Spinal cord (tissue), 10 donors: ENCODE measurements around the gene KHK. TPM values are rescaled to one million over a fixed set of nuclear protein-coding genes. Genes with fewer than 3 reads are reported as not detected.

ENCODE experiments used
- DNase-seq, 6 donors: peaks; one replicate each; pipeline versions ENCODE4 v3.0.0 to v3.0.0-alpha.2; 2013 to 2015; ENCODE audit warnings: low spot score in 6 of 6, low read depth in 4 of 6
- H3K27ac ChIP-seq: one replicate; pipeline ENCODE4 v1.5.1; 2013; ENCODE audit warnings: low read depth, low read length, control low read depth
- H3K27me3 ChIP-seq: one replicate; pipeline ENCODE4 v1.6.1; 2013; ENCODE audit warnings: low read length; ENCODE audit not compliant: control insufficient read depth, insufficient read depth
- H3K36me3 ChIP-seq: one replicate; pipeline ENCODE4 v1.6.1; 2013; ENCODE audit warnings: low read length; ENCODE audit not compliant: control insufficient read depth, insufficient read depth
- H3K4me1 ChIP-seq: one replicate; pipeline ENCODE4 v1.6.1; 2013; ENCODE audit warnings: low read length; ENCODE audit not compliant: control insufficient read depth, insufficient read depth
- H3K4me3 ChIP-seq: one replicate; pipeline ENCODE4 v1.5.1; 2013; ENCODE audit warnings: low read depth, low read length, control low read depth
- H3K9me3 ChIP-seq: one replicate; pipeline ENCODE4 v1.6.1; 2013; ENCODE audit warnings: low read length; ENCODE audit not compliant: control insufficient read depth, insufficient read depth
- WGBS: methylation state at CpG from one replicate; pipeline ENCODE4 v1.1.5; 2013; ENCODE audit warnings: missing lambda C conversion rate; ENCODE audit not compliant: insufficient coverage; 5-methylcytosine and 5-hydroxymethylcytosine counted together
- long read RNA-seq, 4 donors: transcript quantifications; one replicate each; lab custom pipeline, GENCODE V29; 2026
- polyA plus RNA-seq, 2 donors: library from polyadenylated mRNA; unstranded; fragments of 120-200 nt; gene quantifications; one replicate each; pipeline ENCODE4 v1.2.1, GENCODE V29; 2013; ENCODE audit not compliant: insufficient read length in 2 of 2
- total RNA-seq, 2 donors: library from RNA; depleted of rRNA in 1 of 2; stranded (reverse); fragments of 120-200 nt in 1 of 2; fragments of >200 nt in 1 of 2; gene quantifications; one replicate each; pipeline versions ENCODE4 v1.2.3 to v1.2.4, GENCODE V29; 2013 to 2014
- donor health status: healthy.

Gene KHK
- total RNA-seq (1 to 10 TPM; 4.1 to 6.0 TPM), polyA plus RNA-seq (10 to 100 TPM; 16.9 to 19.1 TPM)
- long read RNA-seq, donor 1, partial matches to known transcripts, result 0 of 4 reads
- long read RNA-seq, donor 1, other reads (novel, unspliced or antisense), result 0 of 4 reads
- long read RNA-seq, donor 2, partial matches to known transcripts, result 17 of 18 reads
- long read RNA-seq, donor 2, other reads (novel, unspliced or antisense), result 0 of 18 reads
- long read RNA-seq, donor 3, result 0 reads
- long read RNA-seq, donor 4, partial matches to known transcripts, result 0 of 2 reads
- long read RNA-seq, donor 4, other reads (novel, unspliced or antisense), result 0 of 2 reads

- no peak for DNase-seq
- Histone ChIP-seq H3K4me3 (peak within 1 kb of the TSS; percentile 61), H3K27me3 (no peaks in the 10 kb centered on the region), H3K36me3 (peaks cover 19% of the 10 kb centered on the region), H3K27ac (peak within 1 kb of the TSS; percentile 86), H3K9me3 (no peaks in the 10 kb centered on the region), H3K4me1 (peaks cover 32% of the 10 kb centered on the region)
- WGBS, result 3% methylated on average over 53 of the region's 54 CpGs
These were observed at the start of gene KHK for GRCh38 chr2:27086724-27087593. Gene KHK (plus strand): TSS chr2:27086772. CDS start chr2:27087260, 488 bp downstream.

- H3K4me1 ChIP-seq, result peaks cover 10% of the 10 kb centered on the region
- no peaks in the 10 kb centered on the region for H3K9me3 ChIP-seq
- H3K27ac ChIP-seq, result no peak overlapping the region
- peaks cover 66% of the 10 kb centered on the region for H3K36me3 ChIP-seq
- WGBS, result 90% methylated on average over 6 of the region's 6 CpGs
- no peaks in the 10 kb centered on the region for H3K27me3 ChIP-seq
- no peak overlapping the region for H3K4me3 ChIP-seq
- no peak for DNase-seq
These were observed 48.6 kb upstream of the KHK start for GRCh38 chr2:27038012-27038411.

DNA sequence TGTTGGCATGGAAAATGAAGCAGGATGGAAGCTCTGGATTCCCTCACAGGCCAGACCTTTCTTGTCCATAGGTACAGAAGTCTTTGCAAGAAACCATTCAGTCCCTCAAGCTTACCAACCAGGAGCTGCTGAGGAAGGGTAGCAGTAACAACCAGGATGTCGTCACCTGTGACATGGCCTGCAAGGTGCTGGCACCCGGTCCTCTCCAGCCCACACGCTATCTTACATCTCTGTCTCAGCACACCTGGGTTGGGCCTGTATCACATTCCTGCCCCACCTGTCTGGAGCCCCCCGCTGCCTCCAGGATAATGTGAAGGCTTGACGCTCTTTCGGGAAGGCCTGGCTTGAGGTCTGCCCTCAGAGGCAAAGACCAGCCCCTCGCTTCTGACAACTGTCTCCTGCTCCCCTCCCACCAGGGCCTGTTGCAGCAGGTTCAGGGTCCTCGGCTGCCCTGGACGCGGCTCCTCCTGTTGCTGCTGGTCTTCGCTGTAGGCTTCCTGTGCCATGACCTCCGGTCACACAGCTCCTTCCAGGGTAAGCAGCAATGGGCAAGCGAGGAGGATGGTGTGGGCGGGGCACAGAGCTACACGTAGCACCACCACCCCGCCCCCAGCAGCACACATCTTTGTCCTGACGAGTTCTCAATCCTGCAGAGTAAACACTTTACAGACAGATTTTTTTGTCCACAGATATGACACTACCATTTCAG lies 47.8 kb upstream of the KHK start:
- Histone ChIP-seq H3K4me1 (peaks cover 4% of the 10 kb centered on the region), H3K4me3 (no peak overlapping the region), H3K27ac (no peak overlapping the region), H3K9me3 (no peaks in the 10 kb centered on the region), H3K27me3 (no peaks in the 10 kb centered on the region), H3K36me3 (peaks cover 66% of the 10 kb centered on the region)
- DNase-seq, result no peak
- WGBS, result 90% methylated on average over 15 of the region's 17 CpGs

- Histone ChIP-seq H3K27ac (no peak overlapping the region), H3K27me3 (no peaks in the 10 kb centered on the region), H3K4me1 (no peaks in the 10 kb centered on the region), H3K9me3 (no peaks in the 10 kb centered on the region), H3K4me3 (no peak overlapping the region), H3K36me3 (peaks cover 66% of the 10 kb centered on the region)
- WGBS, result 94% methylated on average over 3 of the region's 6 CpGs
- DNase-seq, result no peak
These were observed 47.1 kb upstream of the KHK start for GRCh38 chr2:27039426-27039825.

GRCh38 chr2:27039871-27040270 lies 46.7 kb upstream of the KHK start:
- H3K27me3 ChIP-seq, result no peaks in the 10 kb centered on the region
- 98% methylated on average over 4 of the region's 7 CpGs for WGBS

DNA sequence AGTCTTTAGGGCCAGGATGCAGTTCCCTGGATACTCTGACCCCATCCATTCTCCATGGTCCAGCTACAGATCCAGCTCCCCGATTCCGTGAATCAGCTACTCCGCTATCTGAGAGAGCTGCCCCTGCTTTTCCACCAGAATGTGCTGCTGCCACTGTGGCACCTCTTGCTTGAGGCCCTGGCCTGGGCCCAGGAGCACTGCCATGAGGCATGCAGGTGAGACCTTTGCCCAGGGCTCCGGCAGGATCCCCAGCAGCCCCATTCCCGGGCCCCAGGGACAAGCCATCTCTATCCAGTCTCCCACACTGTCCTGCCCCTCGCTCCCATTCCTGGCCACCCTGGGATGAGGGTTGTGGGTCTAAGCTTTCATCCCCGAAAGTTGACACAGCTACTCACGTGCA lies 46.3 kb upstream of the KHK start:
- no peak for DNase-seq
- Histone ChIP-seq H3K4me3 (no peak overlapping the region), H3K27me3 (no peaks in the 10 kb centered on the region), H3K4me1 (no peaks in the 10 kb centered on the region), H3K27ac (no peak overlapping the region), H3K9me3 (no peaks in the 10 kb centered on the region), H3K36me3 (peaks cover 61% of the 10 kb centered on the region)
- 83% methylated on average over 6 of the region's 8 CpGs for WGBS

More at GRCh38 chr2:27039871-27040270, 46.7 kb upstream of the KHK start:
- peaks cover 66% of the 10 kb centered on the region for H3K36me3 ChIP-seq
- no peak overlapping the region for H3K27ac ChIP-seq
- no peak for DNase-seq
- no peaks in the 10 kb centered on the region for H3K4me1 ChIP-seq
- H3K9me3 ChIP-seq, result no peaks in the 10 kb centered on the region
- H3K4me3 ChIP-seq, result no peak overlapping the region

DNA sequence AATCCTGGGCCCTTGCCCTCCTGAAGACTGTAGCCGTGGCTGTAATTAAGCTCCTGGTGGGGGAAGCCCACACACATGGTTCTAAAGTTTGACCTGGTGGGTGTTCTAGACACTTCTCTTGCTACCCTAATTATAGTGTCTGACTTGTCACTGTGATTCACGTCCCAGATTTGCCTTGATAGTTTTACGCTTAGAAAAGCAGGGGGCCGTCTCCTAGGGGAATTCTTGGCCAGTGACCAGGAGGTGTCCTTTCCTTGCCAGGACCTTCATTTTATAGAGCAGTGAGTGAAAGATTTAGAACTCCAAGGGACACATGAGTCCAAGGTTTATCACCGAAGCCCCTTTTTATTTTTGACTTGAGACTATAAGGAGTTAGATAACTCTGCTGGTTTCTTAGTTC lies 44.8 kb upstream of the KHK start:
- H3K27ac ChIP-seq, result no peak overlapping the region
- H3K9me3 ChIP-seq, result no peaks in the 10 kb centered on the region
- peak in 2 of 6 donors; percentile 14 to 30 for DNase-seq
- H3K36me3 ChIP-seq, result peaks cover 47% of the 10 kb centered on the region
- H3K27me3 ChIP-seq, result no peaks in the 10 kb centered on the region
- whole genome bisulfite sequencing, result 23% methylated on average over 4 of the region's 5 CpGs
- H3K4me1 ChIP-seq, result no peaks in the 10 kb centered on the region
- H3K4me3 ChIP-seq, result no peak overlapping the region

GRCh38 chr2:27042159-27042661 lies 44.4 kb upstream of the KHK start:
- Histone ChIP-seq H3K4me3 (no peak overlapping the region), H3K36me3 (peaks cover 42% of the 10 kb centered on the region), H3K4me1 (no peaks in the 10 kb centered on the region), H3K9me3 (no peaks in the 10 kb centered on the region), H3K27me3 (no peaks in the 10 kb centered on the region), H3K27ac (no peak overlapping the region)
- 78% methylated on average over 6 of the region's 10 CpGs for WGBS
- DNase-seq, result peak in 1 of 6 donors; percentile 10

GRCh38 chr2:27042985-27043634 lies 43.5 kb upstream of the KHK start:
- Histone ChIP-seq H3K27me3 (no peaks in the 10 kb centered on the region), H3K9me3 (no peaks in the 10 kb centered on the region), H3K27ac (no peak overlapping the region), H3K4me1 (no peaks in the 10 kb centered on the region), H3K4me3 (no peak overlapping the region), H3K36me3 (peaks cover 33% of the 10 kb centered on the region)
- DNase-seq, result no peak
- 83% methylated on average over 4 of the region's 7 CpGs for WGBS
